GM12878 (cell line): ENCODE data around the gene CLSTN2. TPM values are rescaled to one million over a fixed set of nuclear protein-coding genes. Genes with fewer than 3 reads are reported as not detected.

ENCODE experiments used
- ATAC-seq: fragments of 200-7000 bp; cut with Tn5 transposase; 3 replicates; pipeline ENCODE4 v1.9.1; 2020; ENCODE audit warnings: mild to moderate bottlenecking, moderate library complexity
- BruUV-seq: library from RNA; stranded (reverse); fragments of 400-500 nt; replicated peaks from 2 replicates; lab custom pipeline; 2021; lab: Mats Ljungman, UMichigan
- CTCF ChIA-PET: fragments of 300-600 bp; sonication (Branson Sonifier 250); formaldehyde crosslinking; extraction: SDS; loops from one replicate; lab custom pipeline; 2021; ENCODE audit warnings: inconsistent platforms; lab: Yijun Ruan, JAX
- POLR2A ChIA-PET: fragments of 350-600 bp; formaldehyde crosslinking; extraction: SDS; loops from one replicate; lab custom pipeline; 2021; ENCODE audit warnings: inconsistent platforms; lab: Charles Lee
- RAD21 ChIA-PET: fragments of 300-600 bp; sonication (Branson Sonifier 250); formaldehyde crosslinking; loops from one replicate; lab custom pipeline; 2023; ENCODE audit warnings: antibody characterized with exemption; ENCODE audit not compliant: unreplicated experiment; lab: Charles Lee
- SMC1A ChIA-PET: fragments of 300-600 bp; sonication (Branson Sonifier 250); formaldehyde crosslinking; loops from one replicate; lab custom pipeline; 2023; ENCODE audit not compliant: unreplicated experiment, uncharacterized antibody; lab: Charles Lee
- DNase-seq: peaks from one replicate; pipeline ENCODE4 v3.0.0-alpha.2; 2011; ENCODE audit warnings: low read depth, low spot score
- FAIRE-seq: peaks from 3 replicates; lab custom pipeline; 2011; peaks lifted over from hg19 to GRCh38; lab: Jason Lieb, UNC
- H2AFZ ChIP-seq: 2 replicates; pipeline ENCODE4 v1.6.0; 2011; ENCODE audit warnings: low read depth, low read length, control low read depth; ENCODE audit not compliant: control insufficient read depth
- H3K27ac ChIP-seq: 2 replicates; pipeline ENCODE4 v1.5.1; 2011; ENCODE audit warnings: control low read depth; ENCODE audit not compliant: control insufficient read depth, insufficient read depth
- H3K27me3 ChIP-seq, 2 experiments: replicated peaks in 1 of 2; 2 replicates each; pipeline versions ENCODE4 v1.6.0 to v1.6.1; 2011; ENCODE audit warnings: low read length in 1 of 2; ENCODE audit not compliant: control insufficient read depth in 2 of 2, insufficient read depth in 2 of 2
- H3K36me3 ChIP-seq, 2 experiments: 2 replicates each; pipeline ENCODE4 v1.5.1; 2011; ENCODE audit warnings: low read length in 1 of 2; ENCODE audit not compliant: control insufficient read depth in 2 of 2, insufficient read depth in 2 of 2
- H3K4me1 ChIP-seq: 2 replicates; pipeline ENCODE4 v1.6.1; 2011; ENCODE audit warnings: mild to moderate bottlenecking, low read length, moderate library complexity, mixed read lengths; ENCODE audit not compliant: control insufficient read depth, insufficient read depth
- H3K4me2 ChIP-seq: 2 replicates; pipeline ENCODE4 v1.6.0; 2011; ENCODE audit warnings: control low read depth; ENCODE audit not compliant: control insufficient read depth, insufficient read depth
- H3K4me3 ChIP-seq: fragments of 200-600 bp; sonication (generic); 2 replicates; pipeline ENCODE4 v1.5.1; 2016
- H3K79me2 ChIP-seq: 2 replicates; pipeline ENCODE4 v1.6.0; 2011; ENCODE audit warnings: low read length; ENCODE audit not compliant: control insufficient read depth, insufficient read depth
- H3K9ac ChIP-seq: 2 replicates; pipeline ENCODE4 v1.8.0; 2011; ENCODE audit warnings: low read length, control low read depth, mixed read lengths; ENCODE audit not compliant: control insufficient read depth, insufficient read depth
- H3K9me3 ChIP-seq: replicated peaks from 3 replicates; pipeline ENCODE4 v1.5.1; 2011; ENCODE audit warnings: mild to moderate bottlenecking, low read length; ENCODE audit not compliant: control insufficient read depth, insufficient read depth
- H4K20me1 ChIP-seq: 2 replicates; pipeline ENCODE4 v1.6.0; 2011; ENCODE audit not compliant: control insufficient read depth, insufficient read depth
- BCLAF1 ChIP-seq: fragments of 450-650 bp; IDR thresholded peaks from 2 replicates; pipeline ENCODE4 v1.6.1; 2017; ENCODE audit warnings: antibody characterized with exemption, mild to moderate bottlenecking, moderate library complexity
- FOXK2 ChIP-seq: fragments of 450-650 bp; IDR thresholded peaks from 2 replicates; pipeline ENCODE4 v1.6.1; 2017; ENCODE audit warnings: mild to moderate bottlenecking, moderate library complexity
- GATAD2B ChIP-seq: fragments of 450-650 bp; conservative IDR thresholded peaks from 2 replicates; pipeline ENCODE4 v1.6.1; 2017; ENCODE audit warnings: low read depth, mild to moderate bottlenecking, moderate library complexity
- HDGF ChIP-seq: fragments of 450-650 bp; IDR thresholded peaks from 2 replicates; pipeline ENCODE4 v1.6.1; 2016; ENCODE audit warnings: antibody characterized with exemption
- JUNB ChIP-seq: IDR thresholded peaks from 2 replicates; pipeline ENCODE4 v1.6.1; 2016; ENCODE audit warnings: antibody characterized with exemption, mild to moderate bottlenecking
- POLR2AphosphoS2 ChIP-seq: IDR thresholded peaks from 2 replicates; pipeline ENCODE4 v1.6.1; 2011; ENCODE audit warnings: low read depth, mild to moderate bottlenecking, low read length, improper control_type of control experiment, moderate library complexity
- SMARCA5 ChIP-seq: fragments of 450-650 bp; IDR thresholded peaks from 2 replicates; pipeline ENCODE4 v1.6.1; 2017; ENCODE audit warnings: mild to moderate bottlenecking
- TCF3 ChIP-seq: IDR thresholded peaks from 2 replicates; pipeline ENCODE4 v1.6.1; 2012; ENCODE audit warnings: low read depth, mild to moderate bottlenecking, low read length, borderline replicate concordance; ENCODE audit not compliant: insufficient read depth
- ZBTB11 ChIP-seq: fragments of 450-650 bp; formaldehyde crosslinking; IDR thresholded peaks from 2 replicates; pipeline ENCODE4 v1.5.0; 2022; ENCODE audit warnings: mild to moderate bottlenecking, missing genetic modification characterization
- WGBS: methylation state at CpG from one replicate; pipeline ENCODE4 v1.1.6; 2016; ENCODE audit warnings: low lambda C conversion rate; ENCODE audit not compliant: insufficient replicate concordance, insufficient coverage; ENCODE audit errors: missing lambda C conversion rate; 5-methylcytosine and 5-hydroxymethylcytosine counted together
- in situ Hi-C: fragments of 300-500 bp; cut with MboI; formaldehyde crosslinking; loops from 9 replicates; pipeline ENCODE4 v1.14.3; 2018; ENCODE audit warnings: mixed read lengths
- intact Hi-C: fragments of 100-400 bp; cut with micrococcal nuclease; formaldehyde crosslinking; loops from one replicate; pipeline ENCODE4 v1.14.2; 2022; ENCODE audit not compliant: unreplicated experiment
- polyA plus RNA-seq, 11 experiments: library from polyadenylated mRNA; depleted of rRNA in 4 of 11; unstranded in 6 of 11; stranded (reverse) in 5 of 11; fragments of >200 nt; fragmentation: Nextera tagmentation in 4 of 11; fragmentation: Illumina TruSeq in 1 of 11; extraction: Ambion mirVana in 4 of 11; extraction: Trizol in 1 of 11; gene quantifications; 1 replicate in 1 of 11; 2 replicates in 10 of 11; pipeline versions ENCODE4 v1.2.1 to v1.2.3, GENCODE V29; 2011 to 2016; ENCODE audit warnings: inconsistent platforms in 2 of 11, missing spikeins in 2 of 11, low read depth in 1 of 11
- total RNA-seq, 4 experiments: library from RNA; depleted of rRNA in 3 of 4; stranded (reverse); fragments of >200 nt in 3 of 4; fragmentation: Illumina TruSeq in 1 of 4; extraction: Trizol in 1 of 4; gene quantifications; 2 replicates each; pipeline versions ENCODE4 v1.2.1 to v1.2.3, GENCODE V29; 2013 to 2021

The CLSTN2 gene
- total and polyA plus RNA-seq, 10 of the 15 experiments (the other 5 are each of a cell fraction or from before 2014, with no cell fraction given) = under 0.01 to 0.10 (median under 0.01) TPM; not detected in 5

GRCh38 chr3:139933766-139934165 is 1.2 kb upstream of the CLSTN2 start (continued):
- TF ChIP-seq ZBTB11 = no peak
- TF ChIP-seq SMARCA5 = no peak
- no peak for TF ChIP-seq JUNB
- no peak for TF ChIP-seq POLR2AphosphoS2
- no peak for TF ChIP-seq BCLAF1
- no peak for TF ChIP-seq TCF3

GRCh38 chr3:139934613-139935015 is 371 bp upstream of the CLSTN2 start:
- DNase-seq (no peak), FAIRE-seq (no peak), ATAC-seq (peak; percentile 57; the same call in 2 of the 3 replicates)
- H3K79me2 ChIP-seq = no peaks in the 10 kb centered on the region
- no peak overlapping the region for H2AFZ ChIP-seq
- no peak overlapping the region for H3K27ac ChIP-seq
- no peaks in the 10 kb centered on the region for H3K36me3 ChIP-seq
- no peaks in the 10 kb centered on the region for H4K20me1 ChIP-seq
- in situ Hi-C loops (loop anchor here (25.0 kb wide), 1 partner anchor 928 kb away; no protein-coding TSS in a partner anchor), intact Hi-C loops (loop anchor here (5.0 to 10.0 kb wide), 2 partner anchors 283 to 930 kb away; no protein-coding TSS in a partner anchor)
- no peaks in the 10 kb centered on the region for H3K4me1 ChIP-seq
- TF ChIP-seq GATAD2B (no peak), FOXK2 (no peak), HDGF (no peak)
- peaks cover 7% of the 10 kb centered on the region in 2 experiments; a peak in 3 of 4 replicates for H3K27me3 ChIP-seq
- H3K9me3 ChIP-seq = no peaks in the 10 kb centered on the region
- no peak overlapping the region for H3K9ac ChIP-seq
- SMC1A ChIA-PET = no interaction called here
- BruUV-seq = no TSS peak
- no peak overlapping the region for H3K4me2 ChIP-seq
- CTCF ChIA-PET = no interaction called here
- H3K4me3 ChIP-seq = no peak overlapping the region
- 37% methylated on average over 25 of the region's 25 CpGs for WGBS
- POLR2A ChIA-PET = no interaction called here
- RAD21 ChIA-PET = no interaction called here
